Subcutaneous abdominal adipose tissue (tissue), 5 donors: Measurements from ENCODE around the gene TRABD2B.

Experiments
- H3K27ac ChIP-seq: one replicate; pipeline ENCODE4 v1.7.0; 2013; ENCODE audit warnings: low read depth, mild to moderate bottlenecking, inconsistent platforms, low read length, moderate library complexity
- H3K27me3 ChIP-seq, 5 donors: one replicate each; pipeline ENCODE4 v1.7.0; 2013; ENCODE audit warnings: low read length in 5 of 5, inconsistent platforms in 1 of 5; ENCODE audit not compliant: control insufficient read depth in 5 of 5, insufficient read depth in 4 of 5
- H3K36me3 ChIP-seq, 5 donors: one replicate each; pipeline ENCODE4 v1.7.0; 2013; ENCODE audit warnings: low read length in 5 of 5; ENCODE audit not compliant: control insufficient read depth in 5 of 5, insufficient read depth in 5 of 5
- H3K4me1 ChIP-seq, 5 donors: one replicate each; pipeline ENCODE4 v1.7.0; 2013; ENCODE audit warnings: low read length in 5 of 5, mild to moderate bottlenecking in 3 of 5, moderate library complexity in 1 of 5; ENCODE audit not compliant: control insufficient read depth in 5 of 5, insufficient read depth in 5 of 5
- H3K4me3 ChIP-seq, 5 donors: one replicate each; pipeline ENCODE4 v1.7.0; 2013; ENCODE audit warnings: low read length in 5 of 5, low read depth in 1 of 5
- H3K9ac ChIP-seq, 5 donors: one replicate each; pipeline ENCODE4 v1.7.0; 2013; ENCODE audit warnings: low read length in 5 of 5, mild to moderate bottlenecking in 4 of 5, moderate library complexity in 3 of 5
- H3K9me3 ChIP-seq, 5 donors: one replicate each; pipeline ENCODE4 v1.7.0; 2013; ENCODE audit warnings: low read length in 5 of 5; ENCODE audit not compliant: control insufficient read depth in 5 of 5
- donor health status: healthy.
- donor health status: healthy.
- donor health status: healthy.
- donor health status: healthy.
- donor health status: healthy.

TRABD2B gene

DNA sequence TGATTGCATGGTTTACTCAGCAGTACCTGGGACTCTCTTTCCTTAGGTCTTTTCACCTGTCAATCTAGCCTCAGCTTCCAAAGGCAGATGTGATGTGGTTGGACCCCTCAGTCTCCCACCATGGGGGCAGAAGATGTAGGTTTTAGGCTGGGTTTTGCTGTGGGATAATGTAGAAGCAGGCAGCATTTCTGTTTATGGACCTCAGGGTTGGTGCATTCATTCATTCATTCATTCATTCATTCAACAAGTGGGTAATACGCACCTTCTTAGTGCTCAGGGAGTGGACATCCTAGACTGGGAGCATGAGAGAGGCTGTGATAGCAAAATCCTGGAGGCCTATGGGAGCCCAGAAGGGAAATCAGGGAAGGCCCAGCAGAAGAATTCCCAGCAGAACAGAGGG is 209.6 kb downstream of the TRABD2B start:
- H3K4me3 ChIP-seq: no peak overlapping the region
- peaks cover 6 to 23% (median 12%) of the 10 kb centered on the region in 5 donors for H3K4me1 ChIP-seq
- no peak overlapping the region for H3K9ac ChIP-seq
- H3K27me3 ChIP-seq: no peaks in the 10 kb centered on the region
- no peaks in the 10 kb centered on the region for H3K9me3 ChIP-seq
- H3K27ac ChIP-seq: no peak overlapping the region
- H3K36me3 ChIP-seq: no peaks in the 10 kb centered on the region

DNA sequence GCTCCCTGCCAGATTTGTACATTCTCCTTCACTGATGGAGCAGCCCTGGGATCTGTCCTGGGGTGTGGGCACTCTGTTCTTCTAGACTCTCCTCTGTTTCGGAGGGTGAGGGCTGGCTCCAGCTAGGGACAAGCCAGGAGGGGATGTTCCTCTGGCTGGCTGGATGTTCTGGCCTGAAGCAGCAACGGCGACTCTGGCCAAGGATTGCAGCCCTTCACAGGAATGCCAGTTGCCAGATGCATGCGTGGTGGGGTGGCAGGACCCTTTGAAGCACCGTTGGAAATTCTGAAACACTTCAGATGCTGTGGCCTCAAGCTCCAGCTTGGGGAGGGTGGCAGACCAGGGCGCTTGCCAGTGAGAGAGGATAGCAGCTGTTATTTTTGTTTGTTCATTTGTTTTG is 210.9 kb downstream of the TRABD2B start:
- no peak overlapping the region for H3K27ac ChIP-seq

DNA sequence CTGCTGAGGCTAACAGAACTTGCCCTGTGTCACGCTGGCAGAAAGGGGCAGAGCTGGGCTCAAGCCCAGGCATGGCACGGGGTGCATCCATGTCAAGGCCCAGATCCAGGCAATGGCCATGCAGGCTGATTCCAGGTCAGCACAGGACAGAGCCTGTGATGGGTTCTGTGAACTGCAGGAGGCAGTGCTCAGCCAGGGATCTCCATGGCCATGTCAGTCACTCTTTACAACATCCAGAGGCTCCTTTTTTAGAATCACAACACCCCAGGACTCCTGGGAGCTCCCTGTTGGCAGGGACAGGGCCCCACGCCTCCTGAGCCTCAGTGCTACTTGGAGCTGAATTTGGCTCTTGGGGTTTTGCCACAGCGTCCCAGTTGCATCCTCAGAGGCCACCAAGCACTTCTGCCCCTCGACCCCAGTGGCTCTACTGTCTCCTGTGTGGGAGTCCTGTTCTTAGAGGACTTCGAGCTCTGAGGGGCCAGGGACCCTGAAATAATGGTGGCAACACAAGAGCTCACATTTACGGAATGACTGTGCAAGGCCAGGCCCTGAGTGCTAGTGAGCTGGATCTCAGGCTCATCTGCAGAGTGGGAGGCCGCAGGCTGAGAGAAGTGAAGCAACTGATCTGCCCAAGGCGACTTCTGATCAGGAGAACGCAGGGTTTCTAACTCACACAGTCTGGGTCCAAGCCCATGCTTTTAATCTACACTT is 211.5 kb downstream of the TRABD2B start:
- Histone ChIP-seq H3K9ac (no peak overlapping the region), H3K4me3 (no peak overlapping the region), H3K4me1 (peaks cover 11 to 35% (median 23%) of the 10 kb centered on the region in 5 donors), H3K27me3 (no peaks in the 10 kb centered on the region), H3K27ac (no peak overlapping the region), H3K9me3 (no peaks in the 10 kb centered on the region), H3K36me3 (no peaks in the 10 kb centered on the region)

More for the DNA sequence above, 210.9 kb downstream of the TRABD2B start:
- Histone ChIP-seq H3K27me3 (no peaks in the 10 kb centered on the region), H3K9ac (no peak overlapping the region), H3K4me3 (no peak overlapping the region), H3K9me3 (no peaks in the 10 kb centered on the region), H3K4me1 (peaks cover 11 to 32% (median 17%) of the 10 kb centered on the region in 5 donors), H3K36me3 (no peaks in the 10 kb centered on the region)

DNA sequence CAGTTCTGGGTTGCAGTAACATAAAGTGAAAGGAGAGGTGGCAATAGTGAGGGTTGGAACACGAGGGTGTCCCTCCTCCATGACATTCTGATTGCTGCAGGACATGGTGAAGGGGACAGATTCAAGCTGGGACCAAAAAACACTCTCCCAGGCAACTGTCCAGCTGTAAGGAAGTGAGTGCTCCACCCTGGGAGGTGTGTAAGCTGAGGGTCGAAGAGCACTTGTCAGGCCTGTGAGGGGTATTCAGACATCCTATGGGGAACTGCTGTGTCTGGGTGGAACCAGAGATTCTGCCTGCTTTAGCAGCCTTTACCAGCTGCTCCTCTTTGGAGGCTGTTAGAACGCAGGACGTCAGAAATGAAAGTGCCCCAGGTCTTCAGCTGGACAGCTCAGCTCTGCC is 212.1 kb downstream of the TRABD2B start:
- H3K4me3 ChIP-seq: no peak overlapping the region
- no peaks in the 10 kb centered on the region for H3K36me3 ChIP-seq
- no peaks in the 10 kb centered on the region for H3K9me3 ChIP-seq
- no peak overlapping the region for H3K27ac ChIP-seq
- no peak overlapping the region for H3K9ac ChIP-seq
- H3K4me1 ChIP-seq: peaks cover 11 to 35% (median 25%) of the 10 kb centered on the region in 5 donors
- H3K27me3 ChIP-seq: peaks cover 0 to 3% (median 0%) of the 10 kb centered on the region in 5 donors

DNA sequence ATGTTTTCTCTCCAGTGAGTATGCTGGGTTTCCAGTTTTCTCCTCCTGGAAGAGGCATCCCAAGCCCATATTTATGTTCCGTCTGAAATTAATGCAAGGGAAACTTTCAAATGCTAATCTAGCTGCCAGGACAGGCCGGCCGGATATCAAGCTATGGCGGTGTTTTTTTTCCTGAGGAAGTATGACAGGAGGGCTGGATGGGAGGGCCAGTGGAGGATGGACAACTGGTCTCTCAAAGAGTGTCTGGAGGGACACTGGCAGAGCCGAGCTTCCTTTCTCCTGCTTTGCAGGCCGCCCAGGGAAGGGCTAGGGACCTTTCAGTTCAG is 212.7 kb downstream of the TRABD2B start:
- Histone ChIP-seq H3K4me1 (peaks cover 11 to 35% (median 25%) of the 10 kb centered on the region in 5 donors), H3K27ac (no peak overlapping the region), H3K9me3 (no peaks in the 10 kb centered on the region)

DNA sequence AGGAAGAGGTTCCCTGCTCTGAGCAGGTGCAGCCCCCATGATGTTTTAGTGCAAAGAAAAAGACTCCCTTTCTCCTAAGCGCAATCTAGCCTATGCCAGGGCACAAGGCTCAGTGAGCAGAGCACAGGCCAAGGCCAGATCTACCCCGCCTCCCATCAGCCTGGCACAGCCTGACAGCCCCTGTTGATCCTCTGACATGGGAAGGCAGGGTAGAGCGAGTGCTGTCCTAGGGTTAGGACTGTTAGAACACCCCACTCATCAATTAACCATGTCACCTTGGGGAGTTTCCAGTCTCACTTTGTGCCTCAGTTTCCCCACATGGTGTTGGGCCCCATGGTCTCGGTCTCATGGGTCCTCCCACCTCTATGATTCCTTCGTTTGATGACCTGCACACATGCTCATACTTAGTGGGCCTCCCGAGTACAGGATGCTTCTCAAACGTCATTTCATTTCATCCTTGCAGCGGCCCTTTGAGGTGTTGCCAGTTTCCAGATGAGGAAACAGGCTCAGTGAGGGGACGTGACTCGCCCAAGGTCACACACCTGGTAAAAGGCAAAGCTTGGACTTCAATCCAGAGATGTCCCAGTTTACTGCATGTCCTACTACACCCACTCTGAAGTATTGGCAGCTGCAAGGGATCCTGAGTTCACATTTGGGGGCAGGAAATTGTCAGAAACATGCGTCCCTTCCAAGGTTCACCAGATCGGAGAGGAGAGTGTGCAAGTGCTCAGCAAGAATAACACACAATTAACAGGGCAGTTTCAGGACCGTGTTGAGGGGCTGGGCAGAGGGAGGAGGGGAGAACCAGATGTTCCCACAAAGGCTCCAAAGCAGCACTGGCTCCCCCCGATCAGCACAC is 213.3 kb downstream of the TRABD2B start:
- H3K4me1 ChIP-seq: peaks cover 11 to 35% (median 25%) of the 10 kb centered on the region in 5 donors
- H3K9ac ChIP-seq: no peak overlapping the region
- no peaks in the 10 kb centered on the region for H3K9me3 ChIP-seq
- no peaks in the 10 kb centered on the region for H3K36me3 ChIP-seq
- peaks cover 0 to 3% (median 0%) of the 10 kb centered on the region in 5 donors for H3K27me3 ChIP-seq
- H3K4me3 ChIP-seq: no peak overlapping the region
- H3K27ac ChIP-seq: no peak overlapping the region

More for the DNA sequence above, 212.7 kb downstream of the TRABD2B start:
- Histone ChIP-seq H3K27me3 (peaks cover 0 to 3% (median 0%) of the 10 kb centered on the region in 5 donors), H3K4me3 (no peak overlapping the region), H3K36me3 (no peaks in the 10 kb centered on the region), H3K9ac (no peak overlapping the region)

DNA sequence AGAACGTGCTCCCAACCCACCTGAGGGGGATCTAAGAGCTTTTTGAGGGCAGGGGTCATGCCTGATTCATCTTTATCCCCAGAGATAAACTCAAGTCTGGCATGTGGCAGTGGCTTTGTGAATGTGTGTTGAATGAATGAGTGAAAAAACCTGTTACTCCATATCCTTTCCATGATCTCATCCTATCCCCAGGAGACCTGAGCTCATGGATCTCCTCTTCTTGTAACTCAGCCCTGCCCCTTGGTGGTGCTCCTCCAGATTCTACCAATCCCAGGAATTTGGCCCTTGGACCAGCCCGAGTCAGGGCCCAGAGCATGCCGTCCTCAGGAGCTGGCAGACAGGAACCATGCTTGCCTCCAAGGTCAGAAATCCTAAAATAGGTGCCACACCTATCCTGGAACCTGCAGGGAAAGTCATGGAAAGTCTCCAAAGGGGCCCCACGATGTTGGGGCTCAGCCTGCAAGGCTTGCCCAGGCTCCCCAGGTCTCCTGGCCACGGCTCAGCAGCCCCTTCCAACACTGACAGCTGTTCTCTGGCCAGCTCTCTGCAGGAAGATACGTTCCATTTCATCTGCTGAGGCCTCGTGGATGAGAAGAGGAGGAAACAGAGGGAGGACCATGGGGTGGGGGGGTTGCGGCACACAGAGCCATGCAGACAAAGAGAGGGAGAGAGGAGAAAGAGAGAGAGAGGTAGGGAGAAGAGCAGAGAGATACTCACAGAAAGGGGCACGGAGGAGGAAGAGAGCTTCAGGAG is 214.6 kb downstream of the TRABD2B start:
- Histone ChIP-seq H3K9ac (no peak overlapping the region), H3K4me1 (peaks cover 11 to 35% (median 25%) of the 10 kb centered on the region in 5 donors), H3K4me3 (no peak overlapping the region), H3K9me3 (no peaks in the 10 kb centered on the region), H3K36me3 (no peaks in the 10 kb centered on the region), H3K27ac (no peak overlapping the region), H3K27me3 (peaks cover 0 to 10% (median 3%) of the 10 kb centered on the region in 5 donors)

DNA sequence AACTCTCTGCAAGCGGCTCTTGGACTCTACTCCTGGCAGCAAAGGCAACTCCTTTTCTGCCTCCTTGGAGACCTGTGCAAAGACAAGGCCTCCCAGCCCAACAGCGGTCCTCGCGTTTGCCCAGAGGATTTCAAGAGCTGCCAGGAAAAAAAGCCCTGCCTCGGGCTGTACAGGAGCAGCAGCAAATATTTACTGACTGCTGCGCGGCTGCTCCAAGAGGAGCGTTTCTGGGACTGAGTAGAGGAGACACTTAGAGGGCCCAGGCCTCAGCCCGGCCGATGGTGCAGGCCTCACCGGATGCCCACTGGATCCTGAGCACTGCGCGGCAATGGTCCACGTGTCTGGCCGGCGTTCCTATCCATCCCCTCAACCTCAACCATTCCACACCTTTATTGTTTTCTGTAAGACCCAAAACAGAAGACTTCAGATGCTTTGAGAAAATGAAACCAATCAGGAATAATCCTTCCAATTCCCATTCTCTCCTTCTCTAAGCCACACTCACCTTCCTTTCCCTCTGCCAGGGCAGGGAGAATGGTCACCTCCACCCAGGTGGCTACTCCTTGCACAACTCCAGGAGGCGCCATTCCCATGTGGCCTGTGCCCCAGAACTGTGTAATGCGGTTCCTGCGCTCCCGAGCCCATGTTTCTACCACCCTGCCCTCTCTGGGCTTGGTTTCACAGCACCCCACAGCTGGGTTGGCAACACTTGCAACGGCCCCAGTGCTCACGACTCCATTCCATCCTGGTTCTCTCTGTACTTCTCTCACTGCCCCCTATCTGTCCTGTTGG is 215.8 kb downstream of the TRABD2B start:
- Histone ChIP-seq H3K4me3 (no peak overlapping the region), H3K9ac (no peak overlapping the region), H3K4me1 (peaks cover 11 to 35% (median 25%) of the 10 kb centered on the region in 5 donors), H3K27me3 (peaks cover 0 to 11% (median 3%) of the 10 kb centered on the region in 5 donors), H3K9me3 (no peaks in the 10 kb centered on the region), H3K27ac (no peak overlapping the region), H3K36me3 (no peaks in the 10 kb centered on the region)

DNA sequence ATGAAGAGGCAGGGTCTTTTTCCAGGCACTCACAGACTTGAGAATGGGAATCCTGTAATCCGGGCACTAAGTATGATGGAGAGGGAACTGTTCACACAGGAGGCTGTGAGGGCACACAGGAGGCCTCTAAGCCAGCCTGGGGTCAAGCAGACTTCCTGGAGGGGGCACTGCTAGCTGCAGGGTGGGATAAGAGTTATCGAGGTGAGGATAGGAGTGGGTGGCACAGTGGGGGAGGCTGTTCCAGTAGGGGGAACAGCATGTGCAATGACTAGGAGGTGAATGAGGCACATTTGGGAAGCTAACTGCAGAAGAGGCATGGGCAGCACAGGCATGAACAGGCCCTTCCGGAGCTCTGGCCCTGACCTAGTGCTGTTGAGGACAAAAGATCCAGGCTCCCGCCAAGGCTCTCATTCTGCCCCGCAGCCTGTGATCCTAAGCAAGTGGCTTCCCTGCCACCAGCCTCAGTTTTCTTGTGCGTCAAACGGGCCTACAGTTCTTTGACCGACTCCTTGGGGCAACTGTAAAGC is 216.7 kb downstream of the TRABD2B start:
- Histone ChIP-seq H3K9ac (no peak overlapping the region), H3K27ac (no peak overlapping the region), H3K9me3 (no peaks in the 10 kb centered on the region), H3K27me3 (peaks cover 0 to 11% (median 3%) of the 10 kb centered on the region in 5 donors), H3K4me3 (no peak overlapping the region), H3K36me3 (no peaks in the 10 kb centered on the region), H3K4me1 (peaks cover 9 to 34% (median 20%) of the 10 kb centered on the region in 5 donors)
